ENCODE measurements around the gene SLC25A23.

DNA sequence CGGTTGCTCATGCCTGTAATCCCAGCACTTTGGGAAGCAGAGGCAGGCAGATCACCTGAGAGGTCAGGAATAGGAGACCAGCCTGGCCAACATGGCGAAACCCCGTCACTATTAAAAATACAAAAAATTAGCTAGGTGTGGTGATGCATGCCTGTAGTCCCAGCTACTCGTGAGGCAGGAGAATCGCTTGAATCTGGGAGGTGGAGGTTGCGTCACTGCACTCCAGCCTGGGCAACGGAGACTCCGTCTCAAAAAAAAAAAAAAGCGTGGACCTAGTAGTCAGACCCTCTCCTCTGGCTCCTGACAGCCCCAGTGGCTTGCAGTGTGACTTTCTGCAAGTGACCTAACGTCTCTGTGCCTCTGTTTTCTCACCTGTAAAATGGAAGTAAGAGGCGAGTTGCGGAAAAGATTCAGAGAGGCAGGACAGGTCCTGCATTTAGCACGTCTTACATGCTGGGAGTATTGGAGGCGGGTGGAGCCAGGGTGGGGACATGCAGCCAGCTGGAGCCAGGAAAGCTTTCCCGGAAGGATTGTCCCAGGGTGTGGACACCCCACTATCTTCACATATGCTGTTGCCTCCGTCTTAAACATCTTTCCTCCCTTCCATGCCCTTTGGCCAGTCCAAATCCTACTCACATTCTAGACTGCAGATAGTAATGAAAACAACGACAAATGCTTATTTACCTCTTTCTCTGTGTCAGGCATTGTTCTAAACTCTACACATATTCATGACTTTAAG lies 39.6 kb upstream of the SLC25A23 start:
- no peak for TF ChIP-seq THRAP3 (IDR thresholded peaks at IDR 0.05; ENCODE audit: borderline replicate concordance)
- TF ChIP-seq, protein P1, sequence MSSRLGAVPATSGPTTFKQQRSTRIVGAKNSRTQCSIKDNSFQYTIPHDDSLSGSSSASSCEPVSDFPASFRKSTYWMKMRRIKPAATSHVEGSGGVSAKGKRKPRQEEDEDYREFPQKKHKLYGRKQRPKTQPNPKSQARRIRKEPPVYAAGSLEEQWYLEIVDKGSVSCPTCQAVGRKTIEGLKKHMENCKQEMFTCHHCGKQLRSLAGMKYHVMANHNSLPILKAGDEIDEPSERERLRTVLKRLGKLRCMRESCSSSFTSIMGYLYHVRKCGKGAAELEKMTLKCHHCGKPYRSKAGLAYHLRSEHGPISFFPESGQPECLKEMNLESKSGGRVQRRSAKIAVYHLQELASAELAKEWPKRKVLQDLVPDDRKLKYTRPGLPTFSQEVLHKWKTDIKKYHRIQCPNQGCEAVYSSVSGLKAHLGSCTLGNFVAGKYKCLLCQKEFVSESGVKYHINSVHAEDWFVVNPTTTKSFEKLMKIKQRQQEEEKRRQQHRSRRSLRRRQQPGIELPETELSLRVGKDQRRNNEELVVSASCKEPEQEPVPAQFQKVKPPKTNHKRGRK (tag; IDR thresholded peaks at IDR 0.05), result no peak
- TF ChIP-seq ERF (CRISPR knock-in tag; IDR thresholded peaks at IDR 0.05), result no peak

All from K562 (cell line).